ENCODE measurements around the gene CARD9. TPM values are rescaled to one million over a fixed set of nuclear protein-coding genes. Genes with fewer than 3 reads are reported as not detected.

Gene CARD9
- total and polyA plus RNA-seq, 2 of the 8 experiments (the other 6 are each of a cell fraction or from before 2014, with no cell fraction given) = 0.15 to 1.1 TPM

DNA sequence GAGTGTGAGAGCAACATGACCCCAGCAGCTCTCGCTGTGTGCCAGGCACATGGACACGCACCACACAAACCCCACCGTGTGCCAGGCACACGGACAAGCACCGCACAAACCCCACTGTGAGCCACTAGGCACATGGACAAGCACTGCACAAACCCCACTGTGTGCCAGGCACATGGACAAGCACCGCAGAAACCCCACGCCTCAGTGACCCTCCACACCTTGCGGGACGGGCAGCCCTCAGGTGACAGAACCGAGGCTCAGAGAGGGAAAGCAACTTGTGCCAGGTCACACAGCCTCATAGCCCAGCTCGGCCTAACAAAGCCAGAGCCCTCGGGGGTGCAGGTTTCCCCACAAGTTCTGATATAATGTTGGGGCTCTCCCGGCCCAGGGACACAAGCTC, 48.1 kb downstream of the CARD9 start:
- Histone ChIP-seq H2AK5ac (ENCODE audit: low read depth, low read length) (peak overlapping the region; percentile 70; the same call in 1 of the 2 replicates), H2BK12ac (ENCODE audit: low read depth, low read length) (peak overlapping the region; percentile 92; the same call in 1 of the 2 replicates), H2BK15ac (ENCODE audit: low read length) (peak overlapping the region; percentile 96; the same call in 1 of the 2 replicates), H3K9ac (replicated peaks in 1 of 4; ENCODE audit: extremely low read depth in 1 of 4, low read depth in 3 of 4, low read length in 3 of 4) (no peak overlapping the region), H4K5ac (ENCODE audit: insufficient read length, low read depth, low read length) (no peak overlapping the region), H3K36me3 (ENCODE audit: control insufficient read depth in 2 of 4, insufficient read depth in 4 of 4, low read length in 3 of 4) (no peaks in the 10 kb centered on the region), H3K56ac (replicated peaks; ENCODE audit: insufficient read length, low read depth, low read length) (no peak overlapping the region), H3K18ac (ENCODE audit: extremely low read depth, low read length) (no peak overlapping the region; the same call in 1 of the 2 replicates), H3K79me1 (ENCODE audit: low read depth, low read length) (no peaks in the 10 kb centered on the region), H3K79me2 (ENCODE audit: control insufficient read depth in 1 of 2, insufficient read depth in 2 of 2, low read length in 2 of 2) (no peaks in the 10 kb centered on the region), H4K8ac (ENCODE audit: extremely low read depth, insufficient read depth, low read length) (no peak overlapping the region), H3K14ac (ENCODE audit: insufficient read length) (no peak overlapping the region), H4K20me1 (replicated peaks in 1 of 2; ENCODE audit: control insufficient read depth in 1 of 2, insufficient read depth in 2 of 2, low read length in 2 of 2) (peaks cover 0 to 3% of the 10 kb centered on the region in 2 experiments), H2AFZ (ENCODE audit: low read length) (no peak overlapping the region), H3K23ac (ENCODE audit: insufficient read length) (no peak overlapping the region), H2BK5ac (ENCODE audit: low read depth, low read length) (0 out of 2 replicates have a peak overlapping the region, but pooled peaks have one; percentile 88), H3K27me3 (replicated peaks in 1 of 4; ENCODE audit: control insufficient read depth in 3 of 4, extremely low read depth in 1 of 4, insufficient read depth in 3 of 4, low read length in 3 of 4) (no peaks in the 10 kb centered on the region), H2BK120ac (replicated peaks; ENCODE audit: low read depth, low read length) (no peak overlapping the region), H3K4me3 (ENCODE audit: extremely low read depth in 1 of 4, insufficient read depth in 2 of 4, low read depth in 3 of 4, low read length in 4 of 4) (no peak overlapping the region), H2BK20ac (ENCODE audit: low read length) (peak overlapping the region; percentile 72; the same call in 1 of the 2 replicates), H3K27ac (ENCODE audit: low read depth, low read length) (no peak overlapping the region), H4K91ac (replicated peaks; ENCODE audit: insufficient read length, low read length) (peak overlapping the region; percentile 87), H3K4me1 (replicated peaks in 1 of 4; ENCODE audit: control insufficient read depth in 3 of 4, insufficient read depth in 4 of 4, low read length in 3 of 4) (peaks cover 0 to 24% (median 20%) of the 10 kb centered on the region in 4 experiments; a peak in 6 of 7 replicates), H3K4me2 (ENCODE audit: insufficient read depth in 1 of 2, low read depth in 2 of 2, low read length in 2 of 2) (no peak overlapping the region), H3K23me2 (ENCODE audit: low read depth, low read length) (peaks cover 4% of the 10 kb centered on the region; the same call in 1 of the 2 replicates), H3K4ac (replicated peaks; ENCODE audit: insufficient read length, low read depth, low read length) (no peak overlapping the region), H3K9me3 (ENCODE audit: insufficient read depth in 2 of 2, low read depth in 1 of 2, low read length in 1 of 2) (no peaks in the 10 kb centered on the region)
- FAIRE-seq (no peak), DNase-seq (ENCODE audit: low read depth in 1 of 2, low spot score in 2 of 2) (no peak)
- WGBS, 2 experiments (ENCODE audit: extremely low coverage in 1 of 2, insufficient coverage in 1 of 2, insufficient read length in 1 of 2, insufficient replicate concordance in 2 of 2, low coverage in 1 of 2, low lambda C conversion rate in 2 of 2, missing lambda C conversion rate in 1 of 2) = 89% methylated on average over 13 of the region's 13 CpGs; no CpG with 5 or more reads in 1 of the 2 experiments
- CTCF ChIA-PET (ENCODE audit: partially characterized antibody) = interaction anchor here (0.5 to 2.9 kb wide), 11 partner anchors 14 to 1239 kb away, joined by 3 to 12 read pairs (median 3); partner anchors contain the start of gene DNLZ
- POLR2A ChIA-PET (ENCODE audit: partially characterized antibody) = interaction anchor here (0.9 to 1.5 kb wide), 3 partner anchors 12 to 13 kb away, joined by 3 to 5 read pairs (median 3); no protein-coding TSS in a partner anchor
- no peak for TF ChIP-seq ZNF274 (IDR thresholded peaks at IDR 0.05; ENCODE audit: borderline replicate concordance, extremely low read depth, low read length)
- no peak for TF ChIP-seq CBX5 (IDR thresholded peaks at IDR 0.05; ENCODE audit: low read depth, low read length)
- no peak for TF ChIP-seq NRF1 (IDR thresholded peaks at IDR 0.05; ENCODE audit: low read depth, low read length)
- no peak for TF ChIP-seq POLR2AphosphoS5 (IDR thresholded peaks at IDR 0.05; ENCODE audit: low read depth, low read length)
- no peak for TF ChIP-seq PHF8 (conservative IDR thresholded peaks at IDR 0.05; ENCODE audit: low read depth, low read length)
- TF ChIP-seq, protein P1, sequence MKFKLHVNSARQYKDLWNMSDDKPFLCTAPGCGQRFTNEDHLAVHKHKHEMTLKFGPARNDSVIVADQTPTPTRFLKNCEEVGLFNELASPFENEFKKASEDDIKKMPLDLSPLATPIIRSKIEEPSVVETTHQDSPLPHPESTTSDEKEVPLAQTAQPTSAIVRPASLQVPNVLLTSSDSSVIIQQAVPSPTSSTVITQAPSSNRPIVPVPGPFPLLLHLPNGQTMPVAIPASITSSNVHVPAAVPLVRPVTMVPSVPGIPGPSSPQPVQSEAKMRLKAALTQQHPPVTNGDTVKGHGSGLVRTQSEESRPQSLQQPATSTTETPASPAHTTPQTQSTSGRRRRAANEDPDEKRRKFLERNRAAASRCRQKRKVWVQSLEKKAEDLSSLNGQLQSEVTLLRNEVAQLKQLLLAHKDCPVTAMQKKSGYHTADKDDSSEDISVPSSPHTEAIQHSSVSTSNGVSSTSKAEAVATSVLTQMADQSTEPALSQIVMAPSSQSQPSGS (IDR thresholded peaks at IDR 0.05; ENCODE audit: low read length) = no peak
- no peak for TF ChIP-seq BCL11A (IDR thresholded peaks at IDR 0.05; ENCODE audit: low read depth in 2 of 2, low read length in 2 of 2)
- TF ChIP-seq, protein P2, sequence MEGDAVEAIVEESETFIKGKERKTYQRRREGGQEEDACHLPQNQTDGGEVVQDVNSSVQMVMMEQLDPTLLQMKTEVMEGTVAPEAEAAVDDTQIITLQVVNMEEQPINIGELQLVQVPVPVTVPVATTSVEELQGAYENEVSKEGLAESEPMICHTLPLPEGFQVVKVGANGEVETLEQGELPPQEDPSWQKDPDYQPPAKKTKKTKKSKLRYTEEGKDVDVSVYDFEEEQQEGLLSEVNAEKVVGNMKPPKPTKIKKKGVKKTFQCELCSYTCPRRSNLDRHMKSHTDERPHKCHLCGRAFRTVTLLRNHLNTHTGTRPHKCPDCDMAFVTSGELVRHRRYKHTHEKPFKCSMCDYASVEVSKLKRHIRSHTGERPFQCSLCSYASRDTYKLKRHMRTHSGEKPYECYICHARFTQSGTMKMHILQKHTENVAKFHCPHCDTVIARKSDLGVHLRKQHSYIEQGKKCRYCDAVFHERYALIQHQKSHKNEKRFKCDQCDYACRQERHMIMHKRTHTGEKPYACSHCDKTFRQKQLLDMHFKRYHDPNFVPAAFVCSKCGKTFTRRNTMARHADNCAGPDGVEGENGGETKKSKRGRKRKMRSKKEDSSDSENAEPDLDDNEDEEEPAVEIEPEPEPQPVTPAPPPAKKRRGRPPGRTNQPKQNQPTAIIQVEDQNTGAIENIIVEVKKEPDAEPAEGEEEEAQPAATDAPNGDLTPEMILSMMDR (IDR thresholded peaks at IDR 0.05; ENCODE audit: control extremely low read depth in 1 of 3, insufficient read depth in 1 of 3, low read depth in 1 of 3, low read length in 3 of 3) = no peak
